NCI-H2196 treated with DMSO at 0.1 percent for 48 hours (cell line): ENCODE data around the gene PHRF1.

Experiments used
- DNase-seq: peaks from one replicate; lab custom pipeline; 2025; ENCODE audit not compliant: unreplicated experiment; lab: John Stamatoyannopoulos, UW

The PHRF1 gene

GRCh38 chr11:613369-613968 lies 37.2 kb downstream of the PHRF1 start:
- peak; percentile 37 for DNase-seq

GRCh38 chr11:614021-614622 lies 37.9 kb downstream of the PHRF1 start:
- DNase-seq = no peak

GRCh38 chr11:614623-615503 lies 38.6 kb downstream of the PHRF1 start:
- no peak for DNase-seq

- DNase-seq = peak; percentile 88
Observed at GRCh38 chr11:615504-616319, 39.4 kb downstream of the PHRF1 start, which contains the start of gene IRF7. TSS of gene IRF7 (minus strand) at chr11:615950. CDS start at chr11:615364, 586 bp downstream.

- no peak for DNase-seq
Observed at GRCh38 chr11:616320-617198, 40.3 kb downstream of the PHRF1 start.

- DNase-seq = no peak
Observed at GRCh38 chr11:617199-617911, 41.1 kb downstream of the PHRF1 start.

GRCh38 chr11:617912-618682 lies 41.8 kb downstream of the PHRF1 start:
- no peak for DNase-seq

GRCh38 chr11:618856-619627 lies 42.8 kb downstream of the PHRF1 start:
- DNase-seq = no peak

- no peak for DNase-seq
Observed at GRCh38 chr11:619628-620050, 43.4 kb downstream of the PHRF1 start.

- no peak for DNase-seq
Observed at GRCh38 chr11:620201-620600, 43.9 kb downstream of the PHRF1 start.

GRCh38 chr11:620935-621814 lies 44.9 kb downstream of the PHRF1 start:
- DNase-seq = no peak

- DNase-seq = no peak
Observed at GRCh38 chr11:621838-622237, 45.6 kb downstream of the PHRF1 start.

- DNase-seq = no peak
Observed at GRCh38 chr11:623349-623869, 47.1 kb downstream of the PHRF1 start.

- DNase-seq = no peak
Observed at GRCh38 chr11:623999-624704, 47.9 kb downstream of the PHRF1 start.

GRCh38 chr11:624705-625635 lies 48.7 kb downstream of the PHRF1 start, which contains the start of gene CDHR5:
TSS of gene CDHR5 (minus strand) at chr11:624955. CDS start at chr11:624902, 53 bp downstream.
- no peak for DNase-seq
